HG03575 (cell line): Measurements from ENCODE around the gene KRT36.

Source experiments
- ATAC-seq: cut with Tn5 transposase; IDR thresholded peaks from one replicate; pipeline ENCODE4 v1.9.1; 2021; ENCODE audit not compliant: unreplicated experiment, insufficient number of reproducible peaks, low FRiP score; ENCODE audit errors: extremely low read depth

Gene KRT36

GRCh38 chr17:41523225-41523593 lies 33.5 kb upstream of the KRT36 start:
- ATAC-seq: no peak

GRCh38 chr17:41522301-41523224 lies 32.9 kb upstream of the KRT36 start:
- no peak for ATAC-seq

GRCh38 chr17:41521574-41522261 lies 32.0 kb upstream of the KRT36 start:
- ATAC-seq: no peak

- no peak for ATAC-seq
These were observed 31.3 kb upstream of the KRT36 start for GRCh38 chr17:41520821-41521521.

GRCh38 chr17:41519501-41520224 lies 30.0 kb upstream of the KRT36 start:
- no peak for ATAC-seq

GRCh38 chr17:41518789-41519449 lies 29.2 kb upstream of the KRT36 start, which contains the start of gene KRT15:
TSS of gene KRT15 (minus strand) at chr17:41518890. CDS start at chr17:41518827, 63 bp downstream.
- ATAC-seq: no peak

GRCh38 chr17:41518031-41518430 lies 28.3 kb upstream of the KRT36 start:
- no peak for ATAC-seq

- ATAC-seq: no peak
These were observed 27.1 kb upstream of the KRT36 start for GRCh38 chr17:41516830-41517283.

GRCh38 chr17:41516147-41516829 lies 26.6 kb upstream of the KRT36 start:
- no peak for ATAC-seq

GRCh38 chr17:41513168-41513547 lies 23.4 kb upstream of the KRT36 start:
- ATAC-seq: no peak

- no peak for ATAC-seq
These were observed 22.9 kb upstream of the KRT36 start for GRCh38 chr17:41512546-41513167.

GRCh38 chr17:41511716-41512115 lies 22.0 kb upstream of the KRT36 start:
- no peak for ATAC-seq

GRCh38 chr17:41511116-41511515 lies 21.4 kb upstream of the KRT36 start:
- ATAC-seq: no peak

- ATAC-seq: no peak
These were observed 20.7 kb upstream of the KRT36 start for GRCh38 chr17:41510251-41511065.

GRCh38 chr17:41507315-41507880 lies 17.7 kb upstream of the KRT36 start:
- no peak for ATAC-seq
